Mesothelial cell of epicardium (in vitro differentiated cells): Measurements from ENCODE around the gene SAMD11. TPM values are rescaled to one million over a fixed set of nuclear protein-coding genes. Genes with fewer than 3 reads are reported as not detected.
A peak's percentile ranks its signal among the peaks of the same experiment; 100 is the strongest.

Experiments
- DNase-seq, 2 experiments: peaks; one replicate each; pipeline ENCODE4 v3.0.0; 2021; ENCODE audit warnings: low spot score in 2 of 2; ENCODE audit not compliant: unreplicated experiment in 2 of 2
- H3K27ac Mint-ChIP-seq: 2 replicates; pipeline ENCODE4 v1.8.0; 2021; ENCODE audit warnings: mixed read lengths
- H3K27me3 Mint-ChIP-seq: 2 replicates; pipeline ENCODE4 v1.8.0; 2021; ENCODE audit warnings: low read depth, mixed read lengths
- H3K36me3 Mint-ChIP-seq: 2 replicates; pipeline ENCODE4 v1.8.0; 2021; ENCODE audit warnings: mixed read lengths
- H3K4me1 Mint-ChIP-seq: 2 replicates; pipeline ENCODE4 v1.8.0; 2021; ENCODE audit warnings: mixed read lengths
- H3K4me3 Mint-ChIP-seq: 2 replicates; pipeline ENCODE4 v1.8.0; 2021; ENCODE audit warnings: mild to moderate bottlenecking, moderate library complexity, mixed read lengths
- H3K9me3 Mint-ChIP-seq: 2 replicates; pipeline ENCODE4 v1.8.0; 2021; ENCODE audit warnings: mixed read lengths
- total RNA-seq: library from RNA; stranded (reverse); gene quantifications from 3 replicates; pipeline ENCODE4 v1.2.1, GENCODE V29; 2021
- TF ChIP-seq, protein P1 (sequence below): fragments of 200-600 bp; sonication (generic); IDR thresholded peaks from one replicate; pipeline ENCODE4 v1.5.0; 2021; ENCODE audit warnings: antibody characterized with exemption; ENCODE audit not compliant: unreplicated experiment

SAMD11 gene
- total RNA-seq, 1 donor from 2014 or later, result 313 TPM

DNA sequence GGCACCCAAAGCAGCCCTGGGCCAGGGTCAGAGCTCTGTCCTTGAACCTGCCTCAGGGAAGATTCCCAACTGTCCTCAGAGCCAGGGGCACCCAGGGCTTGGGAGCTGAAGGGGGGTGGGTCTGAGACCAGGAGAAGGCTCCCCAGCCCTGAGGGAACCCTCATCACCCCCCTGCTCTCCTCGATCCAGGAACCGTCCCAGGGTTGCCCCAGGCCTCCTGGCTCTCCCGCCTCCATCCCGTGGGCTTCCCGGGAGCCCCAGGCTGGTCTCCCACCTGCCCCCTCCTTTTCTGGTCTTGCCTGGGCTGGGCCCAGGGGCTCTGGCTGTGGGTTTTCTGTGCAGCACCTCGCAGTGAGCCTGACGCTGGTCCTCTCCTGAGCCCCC lies 6.7 kb upstream of the SAMD11 start:
- Mint-ChIP-seq H3K4me1 (peaks cover 80% of the 10 kb centered on the region), H3K9me3 (no peaks in the 10 kb centered on the region), H3K4me3 (peak overlapping the region; percentile 9), H3K27ac (peak overlapping the region; percentile 91), H3K36me3 (no peaks in the 10 kb centered on the region), H3K27me3 (peaks cover 10% of the 10 kb centered on the region)
- peak; percentile 32 to 59 for DNase-seq
- TF ChIP-seq, protein P1, sequence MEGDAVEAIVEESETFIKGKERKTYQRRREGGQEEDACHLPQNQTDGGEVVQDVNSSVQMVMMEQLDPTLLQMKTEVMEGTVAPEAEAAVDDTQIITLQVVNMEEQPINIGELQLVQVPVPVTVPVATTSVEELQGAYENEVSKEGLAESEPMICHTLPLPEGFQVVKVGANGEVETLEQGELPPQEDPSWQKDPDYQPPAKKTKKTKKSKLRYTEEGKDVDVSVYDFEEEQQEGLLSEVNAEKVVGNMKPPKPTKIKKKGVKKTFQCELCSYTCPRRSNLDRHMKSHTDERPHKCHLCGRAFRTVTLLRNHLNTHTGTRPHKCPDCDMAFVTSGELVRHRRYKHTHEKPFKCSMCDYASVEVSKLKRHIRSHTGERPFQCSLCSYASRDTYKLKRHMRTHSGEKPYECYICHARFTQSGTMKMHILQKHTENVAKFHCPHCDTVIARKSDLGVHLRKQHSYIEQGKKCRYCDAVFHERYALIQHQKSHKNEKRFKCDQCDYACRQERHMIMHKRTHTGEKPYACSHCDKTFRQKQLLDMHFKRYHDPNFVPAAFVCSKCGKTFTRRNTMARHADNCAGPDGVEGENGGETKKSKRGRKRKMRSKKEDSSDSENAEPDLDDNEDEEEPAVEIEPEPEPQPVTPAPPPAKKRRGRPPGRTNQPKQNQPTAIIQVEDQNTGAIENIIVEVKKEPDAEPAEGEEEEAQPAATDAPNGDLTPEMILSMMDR, result no peak

DNA sequence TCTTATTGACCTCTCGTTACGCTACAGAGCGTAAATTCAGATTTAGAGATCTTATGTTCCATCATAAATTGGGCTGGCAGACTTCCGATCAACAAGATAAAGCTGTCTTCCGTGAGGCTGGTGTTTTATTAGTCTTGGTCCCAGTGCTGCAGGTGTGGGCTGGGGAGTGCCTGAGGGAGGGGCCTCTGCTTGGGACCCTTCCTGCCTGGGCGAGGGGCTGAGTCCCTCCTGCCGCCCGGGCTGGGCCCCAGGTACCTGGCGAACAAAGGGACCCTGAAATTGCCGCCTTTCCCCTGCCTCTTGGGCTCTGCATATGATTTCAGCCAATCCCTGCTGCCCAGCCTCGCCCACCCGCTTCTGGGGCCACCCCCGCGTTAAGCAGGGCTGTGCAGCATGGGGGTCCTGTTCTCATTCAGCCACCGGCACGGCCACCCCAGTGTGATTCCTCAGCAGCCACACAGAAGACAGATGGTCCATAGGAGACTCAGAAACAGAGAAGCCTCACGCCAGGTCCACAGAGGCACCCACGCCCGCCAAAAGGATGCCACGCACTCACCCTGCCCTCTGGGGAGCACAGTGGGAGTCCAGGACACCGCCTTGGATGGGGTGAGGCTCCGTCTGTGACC lies 6.1 kb upstream of the SAMD11 start:
- H3K4me3 Mint-ChIP-seq, result peak overlapping the region; percentile 9
- H3K4me1 Mint-ChIP-seq, result peaks cover 81% of the 10 kb centered on the region
- H3K27me3 Mint-ChIP-seq, result peaks cover 7% of the 10 kb centered on the region
- DNase-seq, result peak in 1 of 2 experiments; percentile 42
- TF ChIP-seq, protein P1, result no peak
- no peaks in the 10 kb centered on the region for H3K36me3 Mint-ChIP-seq
- H3K9me3 Mint-ChIP-seq, result no peaks in the 10 kb centered on the region
- H3K27ac Mint-ChIP-seq, result peak overlapping the region; percentile 91

DNA sequence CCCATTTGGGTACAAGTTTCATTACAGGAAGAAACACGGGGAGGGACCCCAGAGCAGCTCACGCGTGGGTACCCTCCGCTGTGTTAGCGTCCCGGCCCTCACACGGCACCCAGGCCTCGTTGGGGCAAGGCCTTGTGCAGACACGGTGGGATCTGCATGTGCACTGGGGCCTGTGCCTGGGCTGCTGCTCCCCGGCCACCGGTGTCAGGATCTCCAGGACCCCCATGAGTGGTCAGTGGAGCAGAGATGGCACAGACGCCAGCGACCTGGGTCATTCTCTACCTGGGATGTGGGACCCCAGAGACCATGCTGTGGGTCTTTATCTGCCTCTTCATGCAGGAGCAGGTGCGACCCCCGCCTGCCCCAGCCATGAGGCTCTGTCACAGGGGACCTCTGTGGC lies 5.4 kb upstream of the SAMD11 start:
- DNase-seq, result no peak
- Mint-ChIP-seq H3K4me3 (no peak overlapping the region), H3K27ac (peak overlapping the region; percentile 73), H3K9me3 (no peaks in the 10 kb centered on the region), H3K36me3 (no peaks in the 10 kb centered on the region), H3K4me1 (peaks cover 83% of the 10 kb centered on the region), H3K27me3 (peaks cover 4% of the 10 kb centered on the region)
- TF ChIP-seq, protein P1, result no peak

DNA sequence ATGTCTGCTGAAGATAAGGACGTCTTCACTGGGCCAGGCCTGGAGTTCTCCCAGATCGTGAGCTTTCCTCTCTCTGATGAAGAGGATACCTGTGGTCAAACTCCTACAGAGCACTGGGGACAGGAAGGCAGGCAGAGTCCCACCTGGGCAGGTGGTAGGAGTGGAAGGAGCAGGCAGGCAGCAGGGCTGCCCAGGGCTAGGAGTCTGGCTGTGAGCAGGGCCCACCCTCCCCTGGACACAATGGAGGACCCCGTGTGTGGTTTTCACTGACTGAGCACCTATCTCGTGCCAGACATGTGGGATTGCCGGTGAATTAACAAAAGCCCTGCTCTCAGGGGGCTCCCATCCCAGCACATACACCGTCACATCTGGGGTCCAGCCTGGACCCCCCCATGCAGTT lies 4.9 kb upstream of the SAMD11 start:
- H3K4me1 Mint-ChIP-seq, result peaks cover 80% of the 10 kb centered on the region
- H3K9me3 Mint-ChIP-seq, result no peaks in the 10 kb centered on the region
- no peak overlapping the region for H3K4me3 Mint-ChIP-seq
- TF ChIP-seq, protein P1, result no peak
- no peak for DNase-seq
- H3K36me3 Mint-ChIP-seq, result no peaks in the 10 kb centered on the region
- H3K27me3 Mint-ChIP-seq, result peaks cover 4% of the 10 kb centered on the region
- H3K27ac Mint-ChIP-seq, result peak overlapping the region; percentile 73

DNA sequence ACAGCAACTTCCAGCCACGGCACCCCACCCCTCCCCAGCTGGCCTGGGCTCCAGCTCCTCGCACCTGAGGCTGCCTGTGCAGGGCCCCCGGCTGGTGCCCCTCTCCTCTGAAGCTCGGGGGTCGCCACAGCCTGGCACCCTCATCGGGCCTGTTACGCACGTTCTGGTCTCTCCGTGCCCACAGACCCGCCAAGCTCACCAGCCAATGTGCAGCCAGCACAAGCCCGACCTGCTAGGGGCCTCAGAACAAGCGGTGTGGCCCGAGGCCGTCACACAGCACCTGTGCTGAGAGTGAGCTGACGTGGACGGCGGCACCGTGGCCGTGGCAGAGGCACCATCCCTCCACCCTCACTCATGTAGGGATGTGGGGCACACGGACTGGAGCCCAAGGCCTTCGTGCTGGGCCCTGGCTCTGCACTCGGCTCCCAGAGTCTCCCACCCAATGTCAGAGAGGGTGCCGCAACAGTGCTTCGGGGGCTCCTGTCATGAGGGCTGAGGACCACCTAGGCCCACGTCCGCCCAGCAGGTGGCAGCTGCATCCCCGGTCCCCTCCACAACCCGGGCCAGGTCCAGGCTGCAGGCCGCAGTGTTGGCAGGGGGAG lies 4.4 kb upstream of the SAMD11 start:
- Mint-ChIP-seq H3K4me1 (peaks cover 75% of the 10 kb centered on the region), H3K27me3 (peaks cover 4% of the 10 kb centered on the region), H3K36me3 (no peaks in the 10 kb centered on the region), H3K27ac (no peak overlapping the region), H3K4me3 (no peak overlapping the region), H3K9me3 (no peaks in the 10 kb centered on the region)
- no peak for DNase-seq
- TF ChIP-seq, protein P1, result no peak
